Cardiac fibroblast (primary cell): ENCODE results near the gene DNTT.

Experiments
- DNase-seq, 2 donors: peaks; one replicate each; pipeline versions ENCODE4 v3.0.0 to v3.0.0-alpha.2; 2010; ENCODE audit warnings: low read depth in 2 of 2
- H3K4me3 ChIP-seq, 2 donors: replicated peaks in 1 of 2; 1 replicate in 1 of 2; 2 replicates in 1 of 2; pipeline ENCODE4 v1.5.1; 2011; ENCODE audit warnings: low read depth in 2 of 2, low read length in 2 of 2, mild to moderate bottlenecking in 2 of 2, moderate library complexity in 1 of 2
- CTCF ChIP-seq: IDR thresholded peaks from one replicate; pipeline ENCODE4 v1.5.1; 2011; ENCODE audit warnings: low read depth, mild to moderate bottlenecking, low read length, inconsistent platforms

DNTT gene

GRCh38 chr10:96268341-96268909 lies 35.8 kb upstream of the DNTT start:
- TF ChIP-seq CTCF, result no peak
- H3K4me3 ChIP-seq, result no peak overlapping the region
- DNase-seq, result no peak

GRCh38 chr10:96269438-96270300 lies 34.6 kb upstream of the DNTT start:
- TF ChIP-seq CTCF, result no peak
- no peak overlapping the region for H3K4me3 ChIP-seq
- no peak for DNase-seq

- H3K4me3 ChIP-seq, result no peak overlapping the region
- DNase-seq, result no peak
- no peak for TF ChIP-seq CTCF
These were observed 33.7 kb upstream of the DNTT start for GRCh38 chr10:96270571-96270970.

- H3K4me3 ChIP-seq, result no peak within 1 kb of the TSS
- peak in 1 of 2 donors; percentile 15 for DNase-seq
- no peak for TF ChIP-seq CTCF
These were observed 33.0 kb upstream of the DNTT start, which contains the start of gene BLNK for GRCh38 chr10:96271016-96271815. TSS of gene BLNK (minus strand) at chr10:96271569. CDS start at chr10:96271398, 171 bp downstream.

GRCh38 chr10:96272316-96273280 lies 31.6 kb upstream of the DNTT start:
- DNase-seq, result no peak
- H3K4me3 ChIP-seq, result no peak overlapping the region
- no peak for TF ChIP-seq CTCF
